GM18499 (cell line): ENCODE measurements around the gene CYTH3.
"Not testable (repeated sequence)": the region's sequence is repeated elsewhere in the genome, so short reads cannot be mapped to it uniquely, and the experiment has no call there.

Experiments used
- ATAC-seq: cut with Tn5 transposase; IDR thresholded peaks from one replicate; pipeline ENCODE4 v1.9.1; 2021; ENCODE audit warnings: moderate number of reproducible peaks; ENCODE audit not compliant: insufficient read depth, unreplicated experiment

CYTH3 gene

DNA sequence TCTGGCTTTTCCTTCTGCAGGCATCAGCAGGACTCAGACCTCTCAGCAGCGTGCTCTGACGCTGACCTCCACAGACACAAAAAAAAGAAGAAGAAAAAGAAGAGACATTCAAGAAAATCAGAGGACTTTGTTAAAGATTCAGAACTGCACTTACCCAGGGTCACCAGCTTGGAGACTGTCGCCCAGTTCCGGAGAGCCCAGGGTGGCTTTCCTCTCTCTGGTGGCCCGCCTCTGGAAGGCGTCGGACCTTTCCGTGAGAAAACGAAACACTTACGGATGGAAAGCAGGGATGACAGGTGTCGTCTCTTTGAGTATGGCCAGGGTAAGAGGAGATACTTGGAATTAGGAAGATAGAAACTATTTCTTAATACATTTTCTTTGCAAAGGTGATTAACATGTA is 115.7 kb downstream of the CYTH3 start:
- no peak for ATAC-seq

DNA sequence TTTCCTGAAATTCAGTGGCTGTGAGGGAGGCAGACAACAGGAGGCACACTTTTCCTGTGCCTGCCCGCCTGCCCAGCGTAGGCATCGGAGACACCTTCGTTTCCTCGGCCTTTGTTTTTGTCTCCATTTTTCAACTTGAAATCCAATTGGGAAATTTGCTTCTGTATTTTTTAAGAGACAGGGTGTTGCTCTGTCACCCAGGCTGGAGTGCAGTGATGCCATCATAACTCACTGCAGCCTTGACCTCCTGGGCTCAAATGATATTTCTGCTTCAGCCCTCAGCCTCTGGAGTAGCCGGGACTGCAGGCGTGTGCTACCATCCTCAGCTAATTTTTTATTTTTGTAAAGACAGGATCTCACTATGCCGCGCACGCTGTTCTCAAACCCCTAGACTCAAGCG is 116.8 kb downstream of the CYTH3 start:
- no peak for ATAC-seq

DNA sequence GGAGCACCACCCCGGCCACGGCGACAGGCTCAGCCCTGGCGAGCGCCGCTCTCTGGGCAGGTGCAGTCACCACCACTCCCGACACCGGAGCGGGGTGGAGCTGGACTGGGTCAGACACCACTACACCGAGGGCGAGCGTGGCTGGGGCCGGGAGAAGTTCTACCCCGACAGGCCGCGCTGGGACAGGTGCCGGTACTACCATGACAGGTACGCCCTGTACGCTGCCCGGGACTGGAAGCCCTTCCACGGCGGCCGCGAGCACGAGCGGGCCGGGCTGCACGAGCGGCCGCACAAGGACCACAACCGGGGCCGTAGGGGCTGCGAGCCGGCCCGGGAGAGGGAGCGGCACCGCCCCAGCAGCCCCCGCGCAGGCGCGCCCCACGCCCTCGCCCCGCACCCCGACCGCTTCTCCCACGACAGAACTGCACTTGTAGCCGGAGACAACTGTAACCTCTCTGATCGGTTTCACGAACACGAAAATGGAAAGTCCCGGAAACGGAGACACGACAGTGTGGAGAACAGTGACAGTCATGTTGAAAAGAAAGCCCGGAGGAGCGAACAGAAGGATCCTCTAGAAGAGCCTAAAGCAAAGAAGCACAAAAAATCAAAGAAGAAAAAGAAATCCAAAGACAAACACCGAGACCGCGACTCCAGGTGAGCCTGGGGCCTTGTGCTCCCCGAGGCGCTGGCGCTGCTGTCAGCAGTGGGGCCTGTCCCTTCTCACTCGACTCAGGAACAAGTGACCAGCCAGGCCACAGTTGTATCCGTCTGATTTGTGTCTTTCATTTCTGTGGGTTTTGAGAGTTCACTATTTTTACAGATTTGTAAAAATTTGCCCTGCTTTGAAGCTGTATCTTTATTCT is 117.7 kb downstream of the CYTH3 start:
- ATAC-seq: no peak

DNA sequence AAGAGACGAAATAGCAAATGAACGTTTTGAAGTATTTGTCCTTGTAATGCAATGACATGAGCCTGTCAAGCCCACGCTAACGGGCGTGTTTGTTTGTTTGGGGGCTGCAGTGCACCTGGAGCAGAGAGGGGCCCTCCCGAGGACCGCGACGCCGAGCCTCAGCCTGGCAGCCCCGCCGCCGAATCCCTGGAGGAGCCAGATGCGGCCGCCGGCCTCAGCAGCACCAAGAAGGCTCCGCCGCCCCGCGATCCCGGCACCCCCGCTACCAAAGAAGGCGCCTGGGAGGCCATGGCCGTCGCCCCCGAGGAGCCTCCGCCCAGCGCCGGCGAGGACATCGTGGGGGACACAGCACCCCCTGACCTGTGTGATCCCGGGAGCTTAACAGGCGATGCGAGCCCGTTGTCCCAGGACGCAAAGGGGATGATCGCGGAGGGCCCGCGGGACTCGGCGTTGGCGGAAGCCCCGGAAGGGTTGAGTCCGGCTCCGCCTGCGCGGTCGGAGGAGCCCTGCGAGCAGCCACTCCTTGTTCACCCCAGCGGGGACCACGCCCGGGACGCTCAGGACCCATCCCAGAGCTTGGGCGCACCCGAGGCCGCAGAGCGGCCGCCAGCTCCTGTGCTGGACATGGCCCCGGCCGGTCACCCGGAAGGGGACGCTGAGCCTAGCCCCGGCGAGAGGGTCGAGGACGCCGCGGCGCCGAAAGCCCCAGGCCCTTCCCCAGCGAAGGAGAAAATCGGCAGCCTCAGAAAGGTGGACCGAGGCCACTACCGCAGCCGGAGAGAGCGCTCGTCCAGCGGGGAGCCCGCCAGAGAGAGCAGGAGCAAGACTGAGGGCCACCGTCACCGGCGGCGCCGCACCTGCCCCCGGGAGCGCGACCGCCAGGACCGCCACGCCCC is 118.5 kb downstream of the CYTH3 start:
- ATAC-seq: no peak

DNA sequence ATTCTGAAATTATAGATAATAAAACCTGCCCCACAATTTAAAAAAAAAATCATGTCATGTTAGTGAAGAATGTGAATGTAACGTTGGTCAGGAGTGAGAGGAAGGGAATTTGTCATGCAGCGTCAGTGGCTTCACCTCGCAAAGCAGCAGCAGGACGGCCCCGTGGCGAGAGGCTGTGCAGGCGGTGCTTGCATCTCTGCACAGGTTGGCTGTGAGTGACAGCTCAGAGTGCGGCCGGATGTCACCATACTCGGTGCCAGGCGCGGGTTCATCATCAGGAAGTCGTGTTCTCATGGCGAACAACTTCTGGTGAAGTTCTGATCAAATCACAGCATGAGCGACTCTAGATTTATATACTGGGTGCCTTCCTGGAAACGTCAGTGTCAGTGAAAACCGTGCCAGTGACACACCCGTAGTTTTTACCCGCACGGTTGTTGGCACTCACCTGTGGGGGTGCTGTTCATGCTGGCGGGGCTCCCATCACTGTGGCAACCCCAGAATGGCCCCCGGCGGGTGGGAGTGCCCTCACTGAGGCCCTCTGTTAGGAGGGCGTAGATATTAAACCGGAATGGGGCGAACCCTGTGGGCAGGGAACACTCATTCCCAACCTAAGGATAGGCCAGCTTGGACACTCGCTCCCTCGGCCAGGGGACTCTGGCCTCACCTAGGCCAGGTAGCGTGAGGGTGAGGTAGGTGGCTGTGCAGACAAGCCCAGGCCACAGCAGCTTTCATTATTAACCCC is 120.3 kb downstream of the CYTH3 start:
- ATAC-seq: no peak

DNA sequence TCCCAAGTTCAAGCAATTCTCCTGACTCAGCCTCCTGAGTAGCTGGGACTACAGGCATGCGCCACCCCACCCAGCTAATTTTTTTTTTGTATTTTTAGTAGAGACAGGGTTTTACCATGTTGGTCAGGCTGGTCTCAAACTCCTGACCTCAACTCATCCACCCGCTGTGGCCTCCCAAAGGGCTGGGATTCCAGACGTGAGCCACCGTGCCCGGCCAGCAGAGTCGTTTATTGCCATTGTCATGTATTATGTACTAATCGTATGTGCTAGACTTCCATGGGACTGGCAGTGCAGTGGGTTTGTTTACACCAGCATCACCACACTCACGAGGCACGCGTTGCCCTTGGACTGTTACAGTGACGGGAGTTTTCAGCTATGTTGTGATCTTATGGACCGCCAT is 120.9 kb downstream of the CYTH3 start:
- not testable (repeated sequence) for ATAC-seq

DNA sequence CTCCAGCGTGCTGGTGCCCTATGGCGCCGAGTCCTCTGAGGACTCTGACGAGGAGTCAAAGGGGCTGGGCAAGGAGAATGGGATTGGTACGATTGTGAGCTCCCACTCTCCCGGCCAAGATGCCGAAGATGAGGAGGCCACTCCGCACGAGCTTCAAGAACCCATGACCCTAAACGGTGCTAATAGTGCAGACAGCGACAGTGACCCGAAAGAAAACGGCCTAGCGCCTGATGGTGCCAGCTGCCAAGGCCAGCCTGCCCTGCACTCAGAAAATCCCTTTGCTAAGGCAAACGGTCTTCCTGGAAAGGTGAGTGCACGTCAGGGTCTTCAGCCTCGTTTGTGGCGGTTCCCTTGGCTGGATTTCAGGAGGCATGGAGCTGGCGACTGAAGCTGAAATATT is 122.4 kb downstream of the CYTH3 start:
- no peak for ATAC-seq

DNA sequence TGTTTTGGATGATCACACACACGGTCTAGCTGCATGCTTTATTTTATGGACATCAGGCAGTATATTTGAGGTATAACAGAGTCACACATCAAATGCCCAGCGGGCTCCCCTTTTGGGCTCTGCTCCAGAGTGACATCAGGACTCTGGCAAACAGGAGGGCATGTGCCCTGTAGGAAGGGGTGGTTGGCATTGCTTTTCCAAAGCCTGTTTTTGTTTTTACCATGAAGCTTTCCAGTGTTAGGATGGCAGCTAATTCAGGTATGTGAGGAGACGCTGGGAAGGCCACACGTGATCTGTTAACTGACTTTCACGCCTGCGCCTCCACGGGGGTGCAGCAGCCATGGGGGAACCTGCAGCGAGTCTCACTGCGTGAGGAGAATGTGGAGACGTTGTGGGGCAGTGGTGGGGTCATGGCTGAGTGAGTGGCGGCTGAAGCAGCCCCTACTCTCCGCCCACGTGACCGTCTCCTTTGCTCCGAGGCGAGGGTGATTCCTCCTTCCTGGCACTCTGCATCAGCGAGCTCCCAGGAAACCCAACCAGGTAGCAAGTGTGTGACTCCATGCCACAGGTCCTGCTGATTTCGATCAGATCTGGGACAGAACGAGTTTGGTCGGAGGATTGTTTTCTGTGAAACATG is 123.6 kb downstream of the CYTH3 start:
- no peak for ATAC-seq

DNA sequence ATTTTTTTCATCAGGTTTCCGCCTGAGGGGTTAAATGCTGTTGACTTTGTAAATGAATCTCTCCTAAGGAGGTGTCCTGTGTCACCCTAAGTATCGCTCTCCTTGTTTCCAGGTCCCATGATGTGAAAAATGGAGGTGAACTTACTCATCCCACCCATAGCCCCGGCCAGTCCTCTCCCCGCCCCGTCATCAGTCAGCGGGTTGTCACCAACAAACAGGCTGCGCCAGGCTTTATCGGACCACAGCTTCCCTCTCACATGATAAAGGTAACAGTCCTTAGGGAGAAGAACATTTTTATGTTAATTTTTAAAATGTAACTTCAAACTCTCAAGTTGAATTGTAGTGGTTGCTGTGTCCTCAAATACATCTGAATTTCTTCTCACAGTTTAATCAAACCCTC is 124.8 kb downstream of the CYTH3 start:
- no peak for ATAC-seq

DNA sequence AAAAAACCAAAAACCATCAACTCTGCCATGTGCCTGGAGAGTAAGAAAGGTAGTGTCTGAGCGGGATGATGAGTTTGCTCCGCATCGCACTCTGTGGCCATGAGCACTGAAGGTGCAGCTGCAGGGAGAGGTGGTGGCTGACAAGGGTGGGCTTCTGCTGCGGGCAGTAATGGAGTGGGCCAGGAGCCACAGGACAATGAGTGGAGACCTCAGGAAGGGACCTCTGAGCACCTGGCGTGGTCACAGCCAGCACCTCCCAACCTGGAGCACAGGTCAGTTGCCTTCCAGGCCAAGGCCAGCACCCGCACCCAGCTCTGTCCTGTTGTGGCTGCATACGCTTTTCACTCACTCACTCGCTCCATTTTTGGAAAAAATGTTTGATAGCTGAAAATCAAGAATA is 125.8 kb downstream of the CYTH3 start:
- ATAC-seq: no peak

DNA sequence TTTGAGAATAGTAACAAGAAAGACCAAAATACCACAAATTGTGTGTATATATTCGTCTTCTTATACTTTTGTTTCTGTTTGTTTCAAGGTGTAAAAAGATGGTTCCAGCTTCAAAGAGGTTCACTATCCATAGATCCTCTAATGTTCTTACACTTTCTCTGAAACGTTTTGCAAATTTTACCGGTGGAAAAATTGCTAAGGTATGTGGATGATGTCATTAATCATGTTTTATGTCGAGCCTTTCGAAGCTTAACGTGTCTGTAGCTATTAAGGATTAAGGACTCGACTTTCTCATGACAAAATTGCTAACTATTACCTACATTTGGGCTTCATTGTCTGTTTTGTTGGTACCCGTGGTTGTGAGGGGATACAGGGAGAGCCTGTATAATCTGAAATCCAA is 128.4 kb downstream of the CYTH3 start:
- ATAC-seq: no peak

DNA sequence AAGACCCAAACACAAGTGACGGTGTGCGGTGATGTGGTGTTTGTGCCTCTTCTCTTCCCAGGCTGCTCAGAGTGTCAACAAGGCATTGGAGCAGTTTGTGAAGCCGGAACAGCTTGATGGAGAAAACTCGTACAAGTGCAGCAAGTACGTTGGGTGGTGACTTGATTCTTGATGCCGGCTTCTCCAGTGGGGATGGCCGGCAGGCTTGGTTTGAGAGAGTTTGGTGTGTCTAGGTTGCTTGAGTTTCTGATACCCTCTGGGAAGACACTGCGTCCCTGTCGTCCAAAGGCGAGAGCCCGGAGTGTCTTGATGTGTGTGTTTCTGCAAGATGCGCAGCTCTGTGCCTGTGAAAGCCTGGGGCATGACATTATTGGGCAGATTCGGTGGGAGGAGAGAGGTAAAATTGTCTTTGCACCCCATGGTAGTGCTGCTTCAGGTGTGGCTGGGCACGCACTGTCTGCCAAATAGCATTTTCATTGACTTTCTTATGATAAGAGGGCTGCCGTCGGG is 129.5 kb downstream of the CYTH3 start:
- ATAC-seq: no peak

DNA sequence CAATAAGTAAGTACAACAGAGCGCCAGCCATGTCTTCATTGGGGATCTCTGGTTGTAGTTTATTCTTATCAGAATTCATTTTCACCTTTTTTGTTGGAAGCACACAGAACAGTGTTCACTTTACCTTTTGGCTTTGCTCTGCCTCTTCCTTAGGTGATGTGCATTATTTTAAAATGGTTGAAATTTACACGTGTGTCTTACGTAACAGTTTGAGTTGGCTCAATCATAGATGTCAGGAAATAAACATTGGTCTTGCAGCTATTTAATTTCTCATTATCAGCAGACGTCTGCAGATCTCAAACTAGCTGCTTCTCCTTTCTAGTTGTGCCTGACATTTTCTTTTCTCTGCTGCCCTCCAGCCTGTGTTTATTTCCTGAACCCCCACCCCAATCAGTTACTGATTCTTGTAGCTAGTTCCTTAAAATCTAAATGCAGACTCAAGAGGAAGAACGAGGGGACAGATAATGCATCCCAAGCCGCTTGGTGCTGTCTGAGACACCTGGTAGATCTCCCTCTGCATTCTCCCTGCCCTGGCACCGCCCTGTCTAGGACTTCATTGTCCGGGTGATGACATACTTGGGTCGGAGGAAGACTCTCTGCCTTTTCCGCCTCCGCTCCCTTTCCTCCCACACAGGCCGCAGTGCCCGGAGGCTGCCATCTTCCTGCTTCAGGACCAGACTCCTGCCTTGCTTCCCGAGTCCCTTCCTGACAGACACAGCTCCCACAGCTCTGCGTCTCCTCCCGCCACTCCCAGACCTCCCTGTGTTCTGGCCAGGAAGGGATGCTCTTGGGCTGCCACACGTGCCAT is 133.0 kb downstream of the CYTH3 start:
- ATAC-seq: no peak

DNA sequence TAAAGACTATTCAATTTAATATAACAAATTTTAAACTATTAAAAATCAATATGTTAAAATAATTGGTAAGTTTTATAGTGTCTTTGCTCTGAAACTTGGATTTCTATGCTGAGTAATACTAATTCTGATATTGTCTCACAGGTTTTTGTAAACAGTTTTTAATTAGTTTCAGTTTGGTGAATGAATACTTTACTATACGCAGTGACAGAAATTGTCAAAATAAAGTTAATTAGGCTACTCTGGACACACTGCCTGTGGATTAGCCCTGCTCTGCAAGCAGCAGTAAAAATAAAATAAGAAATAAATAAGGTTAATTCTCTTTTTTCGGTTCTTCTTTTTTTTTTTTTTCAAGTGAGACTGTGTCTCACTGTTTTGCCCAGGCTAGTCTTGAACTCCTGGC is 135.9 kb downstream of the CYTH3 start:
- ATAC-seq: no peak

DNA sequence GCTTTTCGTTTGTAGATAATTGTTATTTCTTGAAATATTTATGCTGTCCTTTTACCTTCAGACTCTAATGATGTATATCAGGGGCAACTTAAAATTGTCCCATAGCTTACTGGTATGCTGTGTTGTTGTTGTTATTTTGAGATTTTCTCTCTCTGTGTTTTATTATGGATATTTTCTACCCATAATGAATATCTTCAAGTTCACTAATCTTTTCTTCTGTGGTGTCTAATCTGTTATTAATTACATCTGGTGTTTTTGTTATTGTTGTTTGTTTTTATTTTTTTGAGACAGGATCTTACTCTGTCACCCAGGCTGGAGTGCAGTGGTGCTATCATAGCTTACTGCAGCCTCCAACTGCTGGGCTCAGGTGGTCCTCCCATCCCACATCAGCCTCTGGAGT is 139.2 kb downstream of the CYTH3 start:
- ATAC-seq: no peak

DNA sequence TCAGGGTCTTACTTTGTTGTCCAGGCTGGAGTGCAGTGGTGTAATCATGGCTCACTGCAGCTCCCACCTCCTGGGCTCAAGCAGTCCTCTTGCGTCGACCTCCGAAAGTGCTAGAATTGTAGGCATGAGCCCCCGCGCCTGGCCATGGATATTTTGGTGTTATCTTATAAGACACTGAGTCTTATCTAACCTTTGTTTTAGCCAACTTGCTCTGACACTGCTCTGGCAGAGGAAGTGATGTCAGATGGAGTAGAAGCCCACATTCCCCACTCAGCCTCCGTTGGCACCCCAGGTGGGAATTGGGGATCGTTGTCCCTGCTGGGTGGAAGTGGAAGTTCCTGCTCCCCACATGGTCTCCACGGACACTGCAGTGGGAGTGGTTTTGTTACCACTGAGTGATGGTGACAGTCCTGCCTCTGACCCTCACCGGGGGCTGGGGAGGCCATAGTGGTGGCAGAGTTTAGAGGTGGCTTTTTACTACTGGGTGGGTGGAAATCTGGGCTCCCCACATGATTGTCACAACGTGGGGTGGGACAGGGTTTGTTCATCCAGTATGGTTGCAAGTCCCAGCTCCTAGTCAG is 142.3 kb downstream of the CYTH3 start:
- ATAC-seq: no peak

DNA sequence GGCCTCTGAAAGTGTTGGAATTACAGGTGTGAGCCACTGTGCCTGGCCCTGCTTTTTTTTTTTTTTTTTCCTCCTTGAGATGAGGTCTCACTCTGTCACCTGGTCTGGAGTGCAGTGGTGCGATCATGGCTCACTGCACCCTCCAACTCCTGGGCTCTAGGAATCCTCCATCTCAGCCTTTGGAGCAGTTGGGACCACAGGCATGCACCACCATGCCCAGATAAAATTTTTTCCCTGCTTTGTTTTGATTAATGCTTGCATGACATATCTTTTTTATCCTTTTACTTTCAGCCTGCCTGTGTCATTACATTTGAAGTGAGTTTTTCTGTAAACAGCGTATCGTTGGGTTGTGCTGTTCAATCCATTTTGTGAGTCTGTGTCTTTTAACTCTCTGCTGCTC is 144.2 kb downstream of the CYTH3 start:
- ATAC-seq: no peak

DNA sequence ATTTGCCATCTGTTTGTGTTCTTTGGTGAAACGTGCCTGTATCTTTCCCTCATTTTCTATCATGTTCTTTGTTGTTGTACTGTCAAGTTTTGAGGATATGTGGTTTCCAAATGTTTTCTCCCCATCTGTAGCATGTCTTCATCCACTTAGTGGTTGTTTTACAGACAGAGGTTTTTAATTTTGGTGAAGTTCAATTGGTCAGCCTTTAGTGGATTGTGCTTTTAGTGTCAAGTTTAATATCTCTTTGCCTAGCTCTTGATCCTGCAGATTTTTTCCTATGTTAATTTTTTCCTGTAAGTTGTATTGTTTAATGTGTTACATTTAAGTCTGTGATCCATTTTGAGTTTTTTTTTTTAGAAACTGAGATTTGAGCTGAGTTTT is 145.3 kb downstream of the CYTH3 start:
- no peak for ATAC-seq

DNA sequence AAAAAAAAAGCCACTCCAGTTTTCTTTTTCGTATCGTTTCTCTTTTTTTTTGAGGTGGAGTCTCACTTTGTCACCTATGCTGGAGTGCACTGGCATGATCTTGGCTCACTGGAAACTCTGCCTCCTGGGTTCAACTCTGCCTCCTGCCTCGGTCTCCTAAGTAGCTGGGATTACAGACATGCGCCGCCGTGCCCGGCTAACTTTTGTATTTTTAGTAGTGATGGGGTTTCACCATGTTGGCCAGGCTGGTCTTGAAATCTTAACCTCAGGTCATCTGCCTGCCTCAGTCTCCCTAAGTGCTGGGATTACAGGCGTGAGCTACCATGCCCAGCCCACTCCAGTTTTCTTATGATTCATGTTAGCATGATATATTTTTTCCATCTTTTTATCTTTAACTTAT is 148.6 kb downstream of the CYTH3 start:
- no peak for ATAC-seq
